Hindlimb muscle (tissue), 1 donor: Measurements from ENCODE around the gene VAC14. TPM values are rescaled to one million over a fixed set of nuclear protein-coding genes. Genes with fewer than 3 reads are reported as not detected.

ENCODE experiments used
- DNase-seq: peaks from one replicate; pipeline ENCODE4 v3.0.0-alpha.2; 2013
- polyA plus RNA-seq: library from polyadenylated mRNA; unstranded; fragments of 120-200 nt; gene quantifications from one replicate; pipeline ENCODE4 v1.2.1, GENCODE V29; 2013; ENCODE audit not compliant: insufficient read length

Gene VAC14
- polyA plus RNA-seq, 1 donor: 28.3 TPM

DNA sequence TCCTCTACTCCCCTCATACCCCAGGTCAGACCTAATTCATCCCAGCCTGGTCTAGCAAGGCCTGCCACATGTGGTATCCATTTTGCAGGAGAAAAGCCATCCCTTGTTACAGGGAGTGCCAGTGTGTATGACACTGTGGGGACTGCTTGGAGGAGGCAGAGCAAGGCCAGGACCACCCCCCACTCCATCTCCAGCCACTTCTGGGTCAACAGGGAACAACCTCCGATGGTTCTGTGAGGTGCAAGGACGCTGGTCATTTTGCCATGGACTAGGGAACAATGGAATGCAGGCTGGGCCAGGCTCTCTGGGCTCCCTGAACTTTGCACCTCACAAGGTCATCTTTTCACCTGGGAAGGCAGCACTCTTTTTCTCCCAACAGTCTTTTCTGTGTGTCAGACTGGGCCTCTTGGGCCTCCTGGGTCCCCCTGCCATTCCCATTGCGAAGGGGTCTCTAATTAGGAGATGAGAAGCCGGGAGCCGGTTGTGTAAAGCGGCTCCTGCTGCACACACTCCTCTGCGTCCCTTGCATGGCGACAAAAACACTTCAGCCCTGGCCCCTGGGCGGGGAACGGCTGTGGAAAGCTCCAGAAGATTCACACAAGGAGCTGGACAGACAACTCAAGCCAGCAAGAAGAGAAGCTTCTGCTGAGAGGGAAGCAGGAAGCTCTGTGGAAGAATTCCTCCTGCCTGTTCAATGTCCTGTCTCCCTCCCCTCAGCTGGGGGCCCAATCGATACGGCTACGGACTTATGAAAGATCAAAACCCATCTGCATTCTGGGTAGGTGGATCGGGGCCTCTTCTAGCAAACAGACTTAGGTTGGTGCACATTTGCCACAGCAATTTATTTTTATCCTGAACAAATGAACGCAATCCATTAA lies 76.6 kb downstream of the VAC14 start:
- no peak for DNase-seq

DNA sequence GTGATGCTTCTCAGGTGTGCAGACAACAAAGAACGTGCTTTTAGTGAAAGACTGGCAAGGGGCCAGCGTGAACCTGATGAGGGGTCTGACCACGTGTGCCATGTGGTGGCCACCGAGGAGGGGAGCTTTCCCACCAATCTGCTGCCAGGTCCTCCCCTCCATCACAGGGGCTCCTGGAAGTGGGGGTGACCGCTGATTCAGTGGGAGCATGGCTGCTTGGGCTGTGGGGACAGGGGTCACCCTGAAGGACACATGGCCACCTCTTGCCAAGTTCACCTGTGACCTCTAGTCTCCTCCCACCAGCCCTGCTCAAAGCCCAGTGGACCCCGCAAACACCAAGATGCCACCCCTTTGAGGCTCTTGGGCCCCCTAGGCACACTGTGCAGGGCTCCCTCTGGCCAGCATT lies 77.2 kb downstream of the VAC14 start:
- DNase-seq: no peak

DNA sequence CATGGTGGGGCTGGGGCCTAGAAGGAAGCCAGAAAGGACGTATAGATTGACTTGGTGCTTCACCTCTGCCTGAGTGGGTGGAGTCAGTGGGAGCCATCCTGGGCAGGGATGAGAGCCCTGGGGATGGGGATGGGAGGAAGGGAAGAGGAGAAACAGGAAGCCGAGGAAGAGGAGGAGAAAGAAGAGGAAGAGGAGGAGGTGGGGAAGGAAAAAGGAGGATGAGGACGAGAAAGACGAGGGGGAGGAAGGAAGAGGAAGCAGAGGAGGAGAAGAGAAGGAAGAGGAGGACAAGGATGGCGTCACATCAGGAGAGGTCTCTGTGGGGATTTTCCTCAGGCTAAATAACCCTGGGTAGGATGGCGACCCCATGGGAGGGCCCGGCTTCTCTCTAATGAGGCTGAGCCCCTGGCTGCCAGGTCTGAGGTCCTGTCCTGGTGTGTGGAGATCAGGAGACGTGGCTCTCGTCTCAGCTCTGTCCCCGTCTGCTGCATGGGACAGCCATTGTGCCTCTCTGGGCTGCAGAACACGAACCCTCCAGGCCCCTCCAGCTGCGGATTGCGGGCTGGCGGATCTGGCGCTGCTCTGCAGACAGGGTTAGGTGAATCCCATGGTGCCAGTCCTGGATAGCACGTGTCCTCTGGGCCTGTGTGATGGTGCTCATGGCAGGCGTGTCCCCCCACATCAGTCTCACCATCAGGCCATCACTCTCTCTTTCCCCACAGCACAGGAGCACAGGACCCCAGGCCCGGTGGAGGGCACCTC lies 79.6 kb downstream of the VAC14 start:
- no peak for DNase-seq

DNA sequence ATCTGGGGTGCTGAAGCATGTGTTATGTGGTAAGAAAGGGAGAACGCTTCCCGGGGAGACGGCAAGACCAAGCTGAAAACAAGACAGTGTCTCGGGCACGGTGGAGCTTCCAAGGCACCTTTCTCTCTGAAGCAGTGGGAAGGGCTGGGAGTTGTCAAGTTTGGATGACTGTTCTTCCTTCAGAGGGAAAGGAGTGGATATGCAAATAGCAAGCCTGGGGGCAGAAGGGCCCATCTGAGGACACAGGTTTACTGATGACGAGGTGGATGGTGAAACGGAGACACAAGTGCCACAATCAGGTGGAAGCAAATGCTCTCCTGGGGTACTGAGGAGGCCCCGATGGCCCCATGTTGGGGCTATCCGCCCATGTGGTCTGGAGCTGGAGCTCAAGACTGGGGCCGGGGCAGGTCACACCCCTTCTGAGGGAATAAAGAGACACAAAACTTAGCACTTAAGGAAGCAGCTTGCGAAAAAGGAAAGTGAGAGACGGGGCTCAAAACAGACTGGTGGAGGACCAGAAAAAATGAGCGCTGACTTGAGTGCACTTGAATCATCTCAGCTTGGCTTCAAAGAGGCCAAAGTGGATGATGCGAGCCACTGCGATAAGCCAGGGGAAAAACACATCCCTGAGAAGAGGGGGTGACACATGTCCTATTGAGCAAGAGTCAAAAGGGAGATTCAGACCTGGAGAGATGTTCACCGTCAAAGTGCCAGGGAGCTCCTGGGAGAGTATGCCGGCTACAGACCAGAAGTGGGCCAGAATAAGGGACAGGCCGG lies 80.3 kb downstream of the VAC14 start:
- DNase-seq: no peak

DNA sequence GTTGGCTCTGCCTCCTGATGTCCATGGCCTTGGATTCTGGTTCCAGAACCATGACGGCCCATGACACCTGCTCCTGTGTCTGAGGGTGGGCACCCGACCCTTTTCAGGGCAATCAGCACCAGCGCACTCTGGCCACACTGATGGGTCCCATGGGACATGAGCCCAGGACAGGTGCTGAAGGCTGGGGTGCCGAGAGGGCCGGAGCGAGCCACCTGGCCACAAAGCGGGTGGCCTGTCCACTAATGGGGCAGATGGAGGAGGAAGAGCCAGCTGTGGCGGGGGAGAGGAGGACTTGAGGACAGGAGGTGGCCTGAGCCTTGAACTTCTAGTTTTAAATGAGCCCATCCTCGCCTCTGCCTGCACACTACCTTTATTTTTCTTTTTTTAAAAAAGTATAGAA lies 83.9 kb downstream of the VAC14 start:
- DNase-seq: no peak

DNA sequence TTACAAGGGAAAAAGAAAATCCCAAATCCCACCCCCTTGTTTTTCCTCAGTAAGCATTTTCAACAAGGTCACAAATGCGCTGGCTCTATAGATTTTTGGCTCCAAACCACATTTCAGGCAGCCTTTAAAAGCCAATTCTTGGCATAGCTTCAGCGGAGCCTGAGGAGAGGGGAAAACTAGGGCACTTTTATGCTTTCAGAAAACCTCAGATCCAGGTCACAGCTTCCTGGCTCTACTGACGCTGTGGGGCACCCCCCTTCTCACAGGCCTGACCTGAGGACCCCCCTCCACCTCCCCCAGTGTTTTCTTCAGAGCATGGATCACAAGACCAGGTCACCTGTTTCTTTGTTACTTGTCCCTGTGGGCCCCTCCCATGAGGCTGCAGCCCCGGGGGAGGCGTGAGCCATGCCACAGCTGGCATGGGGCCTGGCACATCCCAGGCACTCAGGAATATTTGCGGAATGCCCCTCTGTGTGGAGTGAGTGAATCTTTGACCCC lies 85.0 kb downstream of the VAC14 start:
- peak; percentile 77 for DNase-seq

DNA sequence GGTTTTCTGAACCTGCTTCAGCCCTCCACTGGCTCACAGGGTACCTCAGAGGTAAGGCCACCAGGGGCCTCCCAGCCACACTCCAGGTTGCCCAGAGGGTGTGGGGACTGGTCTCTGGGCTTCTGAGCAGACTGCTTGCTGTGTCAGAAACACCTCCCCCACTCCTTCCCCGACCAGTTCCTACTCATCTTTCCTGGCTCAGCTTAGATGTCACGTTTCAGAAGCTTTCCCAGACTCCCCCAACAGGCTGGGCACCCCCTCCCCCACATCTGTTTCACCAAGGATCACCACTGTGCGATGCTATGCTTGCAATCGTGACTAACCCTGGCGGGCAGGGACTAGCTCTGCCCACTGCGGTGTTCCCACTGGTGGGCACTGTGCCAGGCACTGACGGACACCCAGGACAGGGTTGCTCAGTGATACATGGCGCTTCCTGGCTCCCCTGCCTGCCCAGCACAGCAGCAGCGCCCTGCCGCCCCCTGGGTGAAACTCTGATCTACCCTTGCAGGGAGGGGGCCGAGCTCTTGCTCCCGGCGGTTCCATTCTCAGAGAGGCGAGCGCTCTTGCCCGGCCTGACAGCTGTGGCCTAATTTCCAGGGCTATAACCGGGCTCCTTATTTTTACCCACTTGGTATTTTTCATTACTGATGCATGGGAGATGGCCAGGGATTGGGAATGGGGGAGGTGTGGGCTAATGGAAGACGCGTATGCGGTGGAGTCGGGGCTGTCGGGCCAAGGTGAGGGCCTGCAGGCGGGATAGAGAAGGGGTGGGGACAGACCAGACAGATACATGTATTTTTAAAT lies 85.7 kb downstream of the VAC14 start:
- no peak for DNase-seq

DNA sequence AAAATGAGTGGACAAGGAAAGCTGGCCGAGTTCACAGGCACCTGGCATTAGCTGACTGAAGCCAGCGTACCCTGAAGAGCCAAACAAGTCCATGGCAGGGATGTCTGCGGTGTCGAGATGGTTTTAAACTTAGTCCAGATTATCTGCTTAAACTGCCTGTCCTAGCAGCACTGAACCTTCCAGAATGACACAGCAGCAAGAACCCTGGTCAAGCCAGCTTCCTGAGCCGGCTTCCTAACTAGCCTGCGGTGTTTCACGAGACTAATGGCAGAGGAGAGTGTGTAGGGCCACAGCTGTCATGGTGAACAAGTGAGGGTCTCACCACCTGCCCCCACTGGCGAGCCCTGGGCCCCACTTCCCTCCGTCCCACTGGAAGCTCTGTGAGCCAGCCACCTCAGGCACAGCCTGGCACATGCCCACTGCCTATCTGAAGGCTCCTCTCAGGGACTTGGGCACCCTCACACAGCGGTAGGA lies 86.3 kb downstream of the VAC14 start:
- DNase-seq: no peak

DNA sequence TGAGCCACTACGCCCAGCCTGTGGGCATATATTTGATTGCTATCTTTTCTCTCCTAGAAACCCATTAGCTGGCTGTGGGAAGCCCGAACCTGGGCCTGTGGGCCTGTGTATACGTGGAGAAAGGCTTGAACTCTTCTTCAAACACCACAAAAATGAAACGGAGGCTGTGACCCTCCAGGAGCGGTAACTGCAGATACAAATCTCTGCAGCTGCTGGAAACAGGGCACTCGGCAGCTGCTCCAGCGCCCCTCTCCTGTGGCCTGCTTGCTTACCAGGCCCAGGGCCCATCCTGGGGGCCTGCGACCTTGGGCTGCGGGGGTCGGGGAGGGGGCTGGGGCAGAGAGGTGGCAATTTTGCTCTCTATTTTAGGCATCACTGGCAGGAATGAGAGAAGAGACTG lies 87.1 kb downstream of the VAC14 start:
- no peak for DNase-seq

DNA sequence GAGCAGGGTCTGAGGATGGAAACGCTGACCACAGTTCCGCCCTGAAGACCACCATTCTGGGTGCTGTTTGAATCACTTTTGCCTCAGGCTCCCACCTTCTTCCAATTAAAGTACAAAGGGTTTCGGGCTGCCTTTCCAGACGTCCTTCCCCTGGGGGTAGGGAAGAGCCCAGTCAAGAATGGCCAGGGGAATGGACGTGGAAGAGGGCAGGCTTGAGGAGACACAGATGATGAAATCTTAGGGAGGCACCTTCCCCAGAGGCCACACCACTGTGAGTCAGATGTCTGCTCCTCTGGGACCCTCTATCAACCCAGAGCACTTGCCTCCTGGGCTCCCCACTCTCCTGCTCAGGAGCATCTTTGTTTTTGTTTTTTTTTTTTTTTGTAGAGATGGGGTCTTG lies 87.6 kb downstream of the VAC14 start:
- DNase-seq: no peak

DNA sequence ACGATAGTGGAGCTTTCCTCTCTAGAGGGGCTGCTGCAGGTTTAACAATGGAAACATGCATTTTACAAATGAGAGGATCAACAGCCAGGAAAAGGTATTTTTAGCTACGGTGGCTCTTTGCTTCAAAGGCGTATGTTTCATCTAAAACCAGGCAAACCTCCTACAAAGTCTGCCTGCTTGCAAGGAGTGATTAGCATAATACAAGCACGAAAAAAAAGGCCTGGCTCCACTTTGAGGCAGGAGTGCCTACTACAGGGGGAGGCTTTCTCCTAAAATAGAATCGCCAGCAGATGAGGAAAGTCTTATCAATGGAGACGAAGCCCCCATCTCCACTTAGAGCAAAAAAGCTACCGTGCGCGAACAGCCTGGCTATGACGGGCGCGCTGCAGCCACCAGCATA lies 88.0 kb downstream of the VAC14 start:
- no peak for DNase-seq

DNA sequence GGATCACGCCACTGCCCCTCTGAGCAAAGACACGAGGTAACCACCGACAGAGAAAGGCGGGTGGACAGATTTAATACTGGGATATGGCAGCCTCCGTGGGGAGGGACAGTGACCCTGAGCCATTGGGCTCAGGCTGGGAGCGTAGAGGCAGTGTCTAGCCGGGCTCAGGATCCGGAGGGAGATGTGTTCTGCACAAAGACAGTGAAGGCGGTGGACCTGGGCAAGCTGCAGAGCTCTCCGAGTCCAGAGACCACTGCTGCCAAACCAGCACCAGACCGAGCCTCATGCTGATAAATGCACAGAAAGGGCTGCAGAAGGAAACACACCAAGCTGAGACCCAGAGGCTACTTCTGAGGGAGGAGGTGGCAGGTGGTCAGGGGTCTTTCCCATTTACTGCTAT lies 88.6 kb downstream of the VAC14 start:
- no peak for DNase-seq

DNA sequence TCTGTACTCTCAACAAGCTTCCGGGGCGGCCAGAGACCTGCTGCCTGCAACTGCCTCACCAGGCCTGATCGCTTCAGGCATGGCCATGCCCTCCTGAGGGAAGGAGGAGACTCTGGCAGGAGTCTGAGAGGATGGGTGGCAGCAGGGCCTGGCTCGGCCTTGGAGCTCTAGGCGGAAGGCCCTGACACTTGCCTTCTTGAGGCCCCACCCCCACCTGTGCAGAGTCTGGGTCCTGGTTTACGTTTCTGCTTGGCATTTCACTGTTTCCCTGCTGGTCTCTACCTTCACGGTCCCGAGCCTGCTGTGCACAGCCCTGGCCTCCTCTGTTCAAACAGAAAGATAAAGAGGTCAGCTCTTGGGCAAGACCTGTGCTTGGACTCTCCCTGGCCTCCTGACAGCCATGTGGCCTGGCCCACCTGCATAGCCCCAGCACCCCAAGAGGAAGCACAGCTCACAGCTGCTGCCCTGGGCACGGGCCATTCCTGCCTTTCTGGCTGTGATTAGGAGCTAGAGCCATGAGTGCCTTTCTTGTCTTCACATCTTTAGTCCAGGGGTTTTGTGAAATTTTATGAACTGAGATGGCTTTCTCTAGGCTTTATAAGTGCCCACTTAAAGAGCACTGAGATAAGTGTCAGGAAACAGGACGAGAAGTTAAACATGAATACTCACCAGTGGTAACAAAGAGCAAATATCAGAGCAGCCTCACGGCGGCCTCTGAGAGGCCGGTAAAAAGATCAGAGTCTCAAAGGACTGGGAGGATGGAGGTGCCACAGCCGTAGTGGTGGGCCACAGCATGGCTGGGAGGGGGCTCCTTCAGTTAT lies 89.5 kb downstream of the VAC14 start:
- DNase-seq: no peak

DNA sequence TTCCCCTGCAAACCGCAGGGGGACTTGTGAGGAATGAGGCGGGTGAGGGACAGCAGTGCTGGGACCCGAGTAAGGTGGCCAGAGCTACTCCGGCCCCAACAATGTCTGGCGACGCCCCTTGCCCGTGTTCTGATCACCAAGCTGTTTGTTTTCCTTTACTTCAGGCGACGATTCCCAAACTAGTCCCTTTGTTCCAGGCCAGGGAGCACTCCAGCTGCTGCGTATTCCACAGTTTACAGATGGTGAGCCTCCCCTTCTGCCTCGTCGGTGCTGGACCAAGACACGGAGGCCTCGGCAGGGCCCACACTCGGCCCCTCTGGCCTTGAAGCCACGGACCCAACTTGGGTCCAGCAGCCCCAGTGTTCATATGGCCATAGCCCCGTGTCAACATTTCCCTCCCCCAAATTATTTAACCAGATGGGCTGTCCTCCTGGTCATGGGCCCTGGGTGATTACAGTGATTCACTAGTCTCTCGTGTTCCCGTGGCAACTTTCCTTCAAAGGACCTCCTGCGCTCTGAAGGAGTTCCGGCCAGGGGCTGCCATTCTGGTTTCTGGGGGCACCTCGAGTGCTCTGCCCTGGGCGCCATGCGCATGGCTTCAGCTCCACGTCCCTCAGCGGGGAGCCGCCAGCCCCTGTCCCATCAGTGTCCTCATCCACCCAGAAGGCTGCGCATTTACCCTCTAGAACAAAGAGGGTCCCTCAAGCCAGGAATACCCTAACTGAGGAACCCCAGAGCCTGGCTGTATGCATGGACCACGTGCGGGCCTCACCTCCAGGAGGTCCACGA lies 90.3 kb downstream of the VAC14 start:
- DNase-seq: no peak

DNA sequence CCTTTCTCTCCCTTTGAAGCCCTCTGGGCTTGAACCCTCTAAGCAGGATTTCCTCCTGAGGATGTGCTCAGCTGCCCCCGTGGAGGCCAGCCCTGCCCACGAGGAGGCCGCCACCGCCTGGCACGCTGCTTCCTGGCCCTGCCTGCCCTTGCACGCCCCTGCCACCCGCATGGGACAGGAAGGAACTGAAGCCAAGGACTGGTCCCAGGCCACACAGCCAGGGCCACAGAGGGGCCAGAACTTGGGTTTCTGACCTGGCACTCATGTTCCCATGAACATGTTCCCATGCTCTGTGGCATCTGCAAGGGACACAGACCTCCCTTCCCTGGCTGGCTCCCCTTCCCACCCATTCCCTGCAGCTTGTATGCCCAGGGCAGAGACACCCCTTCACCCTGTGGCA lies 91.0 kb downstream of the VAC14 start:
- no peak for DNase-seq

DNA sequence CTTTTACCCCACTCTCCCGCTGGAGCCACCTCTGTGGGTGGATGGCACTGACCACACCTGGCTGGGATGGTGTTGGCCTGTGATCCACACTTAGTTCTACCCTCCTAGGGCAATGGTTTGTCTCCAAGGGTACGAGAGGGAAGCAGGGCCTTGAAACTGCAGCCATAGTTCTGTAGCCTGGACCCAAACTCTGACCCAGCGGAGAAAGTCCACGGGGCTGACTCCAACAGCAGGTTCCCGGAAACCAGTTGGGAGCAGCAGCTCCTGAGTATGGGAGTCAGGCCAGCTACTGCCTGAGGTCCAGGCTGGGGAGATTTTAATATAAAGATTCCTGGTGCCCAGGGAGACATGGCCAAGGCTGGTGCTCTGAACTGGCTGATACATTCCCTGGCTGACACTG lies 91.5 kb downstream of the VAC14 start:
- DNase-seq: no peak

DNA sequence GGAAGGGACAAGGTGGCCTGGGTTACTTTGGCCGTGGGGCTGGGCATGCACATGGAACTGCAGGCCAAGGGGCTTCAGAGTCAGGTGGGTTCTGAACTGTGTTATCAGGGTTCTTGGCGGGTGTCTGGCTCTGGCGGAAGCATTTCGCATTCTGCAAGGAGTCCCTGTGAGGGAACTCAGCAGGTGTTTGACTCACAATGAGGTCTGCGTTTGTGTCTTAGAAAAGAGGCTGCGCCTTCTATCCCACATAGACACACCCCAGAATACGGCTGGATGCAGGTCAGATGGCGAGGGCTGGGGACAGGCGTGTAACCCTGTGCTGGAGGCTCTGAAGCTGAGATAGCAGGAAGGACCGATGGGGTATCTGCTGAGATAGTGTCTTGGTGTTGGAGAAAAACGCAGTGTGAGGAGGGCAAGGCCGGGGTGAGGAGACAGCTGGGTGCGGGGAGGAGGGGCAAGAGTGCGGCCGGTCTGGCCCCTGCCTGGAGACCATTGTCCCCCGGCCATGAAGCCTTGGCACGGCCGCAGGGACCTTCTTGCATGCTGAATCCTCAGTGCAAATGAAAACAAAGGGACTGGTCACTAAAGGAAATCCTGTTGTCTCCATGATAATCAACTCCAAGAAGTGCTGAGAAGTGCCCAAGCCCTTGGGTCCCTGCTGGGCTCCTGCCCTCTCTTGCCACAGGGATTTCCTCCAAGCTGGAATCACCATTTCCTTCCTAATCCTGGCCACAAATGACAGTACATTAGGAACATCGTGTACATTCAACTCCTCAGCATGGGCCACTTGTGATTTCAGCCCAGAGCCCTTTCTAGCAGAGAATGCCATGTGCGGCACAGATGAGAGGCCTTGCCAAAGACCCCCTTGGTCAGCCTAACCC lies 92.4 kb downstream of the VAC14 start:
- no peak for DNase-seq

DNA sequence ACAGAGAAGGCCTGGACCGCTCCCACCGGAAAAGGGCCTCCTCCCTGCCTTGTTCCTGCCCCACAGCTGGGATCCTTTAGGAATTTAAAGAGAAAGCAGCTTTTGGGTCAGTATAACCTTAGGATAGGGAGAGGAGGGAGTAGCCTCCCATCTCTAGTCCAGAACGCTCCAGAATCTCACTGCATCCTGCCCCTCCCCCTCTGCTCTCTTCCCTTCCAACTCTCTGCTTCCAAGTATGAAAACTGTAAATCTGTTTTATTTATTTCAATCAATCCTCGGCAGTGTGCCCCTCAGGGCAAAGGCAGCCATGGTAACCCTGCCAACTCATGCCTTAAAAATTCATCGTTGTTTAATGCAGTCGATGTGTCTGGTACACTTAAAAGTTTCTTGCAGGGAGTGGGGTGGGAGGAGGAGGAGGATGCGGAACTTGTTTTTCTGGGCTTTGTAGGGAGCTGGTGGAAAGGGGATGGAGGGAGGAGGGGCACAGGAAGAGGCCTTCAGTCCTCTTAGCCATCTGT lies 94.0 kb downstream of the VAC14 start:
- DNase-seq: no peak

DNA sequence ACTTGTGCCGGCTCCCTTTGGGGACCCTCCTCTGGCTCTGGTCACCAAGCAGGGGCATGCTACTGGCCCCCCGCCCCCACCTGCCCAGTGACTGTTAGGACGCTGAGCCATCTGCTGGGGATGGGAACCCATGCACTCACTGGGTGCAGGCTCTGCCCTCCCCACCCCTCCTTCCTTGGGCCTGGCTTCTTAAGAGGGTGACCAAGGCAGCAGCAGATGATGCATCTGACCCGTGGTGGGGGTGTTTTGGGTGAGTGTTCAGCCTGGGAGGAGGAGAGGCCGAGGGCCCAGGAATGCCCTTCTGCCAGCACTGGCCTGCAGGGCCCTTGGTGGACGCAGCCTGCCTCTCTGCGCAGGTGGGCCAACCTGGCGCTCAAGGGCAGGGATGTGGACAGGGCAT lies 95.9 kb downstream of the VAC14 start:
- DNase-seq: no peak
